Measurements from ENCODE around the gene JAG2.

The JAG2 gene

DNA sequence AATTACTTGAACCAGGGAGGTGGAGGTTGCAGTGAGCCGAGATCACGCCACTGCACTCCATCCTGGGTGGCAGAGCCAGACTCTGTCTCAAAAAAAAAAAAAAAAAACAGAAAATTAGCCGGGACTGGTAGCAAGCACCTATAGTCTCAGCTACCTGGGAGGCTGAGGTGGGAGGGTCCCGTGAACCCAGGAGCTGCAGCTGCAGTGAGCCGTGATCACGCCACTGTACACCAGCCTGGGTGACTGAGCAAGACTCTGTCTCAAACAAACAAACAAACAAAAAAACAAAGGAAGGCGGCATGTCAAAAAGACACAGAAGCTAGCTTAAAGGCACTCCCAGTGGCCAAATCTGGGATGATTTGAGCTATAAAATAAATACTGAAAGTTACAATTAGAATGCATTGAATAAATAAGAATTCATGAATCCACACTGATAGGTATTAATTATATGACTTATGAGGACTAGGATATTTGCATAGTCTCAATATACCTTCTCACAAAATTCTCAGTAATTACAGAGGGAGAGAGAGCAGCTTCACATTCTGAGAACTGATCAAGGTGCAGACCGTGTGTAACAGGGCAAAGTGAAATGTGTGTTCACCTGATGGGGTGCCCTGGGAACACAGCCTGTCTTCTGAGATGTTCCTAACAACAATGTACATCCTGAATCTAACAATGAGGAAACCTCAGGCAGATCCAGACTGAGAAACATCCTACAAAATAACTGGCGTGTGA, 60.6 kb downstream of the JAG2 start:
- DNase-seq: no peak

DNA sequence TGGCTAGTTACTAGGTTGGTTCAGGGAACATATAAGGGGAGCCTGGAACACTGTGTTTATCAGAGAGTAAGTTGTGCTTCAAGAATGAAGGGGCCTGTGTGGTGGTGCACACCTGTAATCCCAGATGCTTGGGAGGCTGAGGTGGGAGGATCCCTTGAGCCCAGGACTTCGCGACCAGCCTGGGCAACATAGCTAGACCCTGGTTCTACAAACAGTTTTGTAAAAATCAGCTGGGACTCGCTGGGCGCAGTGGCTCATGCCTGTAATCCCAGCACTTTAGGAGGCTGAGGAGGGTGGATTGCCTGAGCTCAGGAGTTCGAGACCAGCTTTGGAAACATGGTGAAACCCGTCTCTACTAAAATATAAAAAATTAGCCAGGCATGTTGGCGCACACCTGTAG, 61.2 kb downstream of the JAG2 start:
- no peak for DNase-seq

DNA sequence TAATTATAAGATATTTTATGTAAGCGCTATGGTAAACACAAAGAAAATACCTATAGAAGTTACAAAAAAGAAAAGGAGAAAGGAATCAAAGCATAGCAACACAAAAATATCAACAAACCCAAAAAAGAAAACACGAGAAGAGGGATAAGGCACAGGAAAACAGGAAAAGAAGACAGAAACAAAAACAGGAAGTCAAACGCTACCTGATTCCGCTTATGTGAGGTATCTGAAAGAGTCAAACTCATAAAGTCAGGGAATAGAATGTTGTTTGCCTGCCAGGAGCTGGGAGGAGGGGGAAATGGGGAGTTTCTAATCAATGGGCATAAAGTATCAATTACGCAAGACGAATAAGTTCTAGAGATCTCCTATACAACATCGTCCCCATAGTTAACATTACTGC, 63.4 kb downstream of the JAG2 start:
- no peak for DNase-seq

DNA sequence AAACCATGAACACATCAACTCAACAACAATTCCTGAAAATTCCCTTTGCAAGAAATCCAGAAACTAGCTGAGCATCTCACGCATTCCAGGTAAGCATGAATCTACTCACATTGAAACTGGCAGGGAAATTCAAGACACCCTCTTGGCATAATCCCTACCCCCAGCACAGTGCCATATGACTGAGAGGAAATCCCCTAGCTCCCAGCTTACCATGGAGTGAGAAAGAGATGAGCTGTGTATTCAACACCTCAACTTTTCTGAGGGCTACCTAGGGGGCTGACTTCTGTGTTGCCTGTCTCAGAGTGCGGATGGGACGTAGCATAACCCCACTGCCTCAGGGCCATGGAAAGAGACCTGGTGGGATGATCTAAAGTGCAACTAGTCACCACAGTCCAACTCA, 65.7 kb downstream of the JAG2 start:
- DNase-seq: no peak

GRCh38 chr14:105102361-105102870, 66.2 kb downstream of the JAG2 start:
- no peak for DNase-seq

DNA sequence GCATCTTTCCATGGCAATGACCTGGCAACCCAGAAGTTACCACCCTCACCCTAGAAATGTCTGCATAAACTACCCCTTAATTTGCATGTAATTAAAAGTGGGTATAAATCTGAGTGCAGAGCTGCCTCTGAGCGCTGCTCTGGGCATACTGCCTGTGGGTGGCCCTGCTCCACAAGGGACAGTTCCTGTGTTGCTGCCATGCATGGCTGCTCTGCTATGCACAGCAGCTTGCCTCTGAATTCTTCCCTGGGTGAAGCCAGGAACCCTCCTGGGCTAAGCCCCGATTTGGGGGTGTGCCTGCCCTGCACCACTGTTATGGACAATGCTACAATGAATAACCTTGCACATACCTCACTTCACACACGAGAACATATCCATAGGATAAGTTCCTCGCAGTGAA, 67.7 kb downstream of the JAG2 start:
- no peak for DNase-seq

DNA sequence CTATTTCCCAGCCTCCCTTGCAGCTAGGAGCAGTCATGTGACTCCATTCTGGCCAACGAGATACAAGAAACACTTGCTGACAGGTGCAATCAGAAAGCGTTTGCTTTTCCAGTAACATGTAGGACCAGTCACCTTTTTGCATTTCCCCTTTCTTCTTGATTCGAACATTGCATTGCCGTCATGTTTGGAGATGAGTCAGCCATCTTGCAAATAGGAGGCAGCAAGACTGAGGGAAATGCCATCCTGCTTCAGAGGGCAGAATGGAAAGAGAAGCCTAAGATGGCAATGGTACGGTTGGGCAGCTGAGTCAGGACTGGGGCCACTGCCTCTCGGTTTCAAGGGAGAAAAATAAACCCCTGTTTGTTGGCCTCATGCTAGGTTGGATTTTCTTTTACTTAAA, 68.8 kb downstream of the JAG2 start:
- DNase-seq: no peak

- DNase-seq: no peak
These were observed 70.3 kb downstream of the JAG2 start for GRCh38 chr14:105098316-105098715.

DNA sequence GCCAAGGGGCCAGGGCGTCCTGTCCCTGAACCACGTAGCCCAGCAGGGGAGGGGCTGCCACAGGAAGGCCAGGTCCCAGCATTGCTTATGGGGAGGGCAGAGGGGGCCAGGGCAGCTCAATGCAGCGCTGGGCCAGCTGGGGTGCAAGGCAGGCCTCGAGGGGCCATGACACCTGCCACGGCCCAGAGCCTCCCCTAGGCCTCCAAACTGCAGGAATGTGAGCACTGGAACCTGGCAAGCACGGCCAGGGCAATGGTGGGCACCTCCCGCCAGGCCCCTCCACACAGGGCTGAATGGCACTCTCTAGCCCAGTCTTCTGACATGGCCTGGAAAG, 70.8 kb downstream of the JAG2 start:
- no peak for DNase-seq

DNA sequence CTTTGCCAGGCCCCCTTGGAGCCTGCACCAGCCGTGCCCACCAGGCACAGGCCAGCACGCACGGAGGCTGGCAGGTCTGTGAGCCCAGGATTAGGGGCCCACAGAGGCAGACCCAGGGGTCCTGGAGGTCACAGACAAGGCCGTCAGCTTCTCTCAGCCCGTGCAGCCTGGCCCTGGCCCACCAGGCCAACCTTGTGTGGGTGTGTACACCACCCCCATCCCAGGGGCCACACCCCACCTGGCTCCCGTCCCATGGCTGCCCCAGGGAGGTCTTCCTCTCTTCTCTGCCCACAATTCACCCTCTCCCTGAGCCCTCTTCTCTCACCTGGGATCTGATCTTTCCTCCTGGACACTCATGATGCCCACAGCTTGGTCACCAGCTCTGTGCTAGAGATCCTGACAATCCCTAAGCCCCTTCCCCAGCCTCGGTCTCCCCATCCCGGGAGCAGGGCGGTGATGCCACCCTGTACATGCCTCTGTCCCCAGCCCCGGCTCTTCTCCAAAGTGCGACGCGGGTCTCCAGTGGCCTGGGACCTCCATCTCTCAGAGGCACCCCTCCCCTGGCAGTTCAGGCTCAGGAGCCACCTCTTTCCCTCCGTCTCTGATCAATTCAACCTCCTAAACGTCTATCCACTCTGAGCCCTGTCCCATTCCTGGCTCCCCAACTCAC, 72.2 kb downstream of the JAG2 start:
- DNase-seq: no peak

DNA sequence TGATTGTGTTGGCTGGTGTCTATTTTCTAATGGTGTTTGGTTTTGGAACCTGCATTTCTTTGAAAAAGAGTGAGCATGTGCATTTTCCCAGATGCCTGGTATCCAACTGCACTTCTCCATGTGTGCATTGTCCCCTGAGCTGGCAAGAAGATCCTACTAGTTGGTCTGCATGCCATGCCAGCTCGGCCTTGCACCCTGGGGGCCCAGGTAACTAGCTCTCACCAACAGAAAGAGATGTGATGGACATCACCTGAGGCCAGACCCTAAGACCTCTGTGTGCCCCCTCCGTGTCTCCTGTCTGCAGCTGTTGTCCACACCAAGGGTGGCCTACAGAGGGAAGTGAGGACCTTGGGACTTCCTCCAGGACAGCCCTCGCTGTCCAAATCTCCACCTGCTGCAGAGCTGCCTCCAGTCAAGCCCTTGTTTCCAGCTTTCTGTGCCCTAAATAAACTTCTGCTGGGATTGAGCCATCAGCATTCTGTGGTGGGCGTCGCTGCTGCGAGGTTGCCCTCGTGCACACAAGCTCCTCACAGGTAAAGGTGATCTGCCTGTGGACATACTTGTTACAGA, 73.3 kb downstream of the JAG2 start:
- no peak for DNase-seq

GRCh38 chr14:105094193-105094907, 74.2 kb downstream of the JAG2 start:
- DNase-seq: no peak

GRCh38 chr14:105093431-105094192, 75.0 kb downstream of the JAG2 start:
- DNase-seq: peak in 3 of 5 donors; percentile 44 to 75 (median 55)

DNA sequence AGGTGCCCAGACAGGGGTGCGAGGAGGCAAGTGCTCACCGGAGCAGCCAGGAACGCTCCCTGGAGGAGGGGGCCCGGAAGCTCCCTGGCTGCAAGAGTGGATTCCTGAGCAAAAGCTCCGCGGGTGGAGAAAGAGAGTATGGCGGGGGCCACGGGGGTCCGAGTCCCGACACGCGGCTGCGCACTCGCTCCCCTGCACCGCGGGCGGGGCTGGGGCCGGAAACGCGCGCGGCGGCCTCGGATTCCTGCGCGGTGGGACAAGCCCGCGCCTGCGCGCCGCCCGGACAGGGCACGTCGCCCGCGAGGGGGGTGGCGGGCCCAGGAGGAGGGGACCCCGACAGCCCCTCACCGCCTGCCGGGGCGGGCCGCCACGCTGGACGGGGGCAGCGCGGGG, 75.5 kb downstream of the JAG2 start:
- DNase-seq: peak; percentile 41 to 67 (median 51)

DNA sequence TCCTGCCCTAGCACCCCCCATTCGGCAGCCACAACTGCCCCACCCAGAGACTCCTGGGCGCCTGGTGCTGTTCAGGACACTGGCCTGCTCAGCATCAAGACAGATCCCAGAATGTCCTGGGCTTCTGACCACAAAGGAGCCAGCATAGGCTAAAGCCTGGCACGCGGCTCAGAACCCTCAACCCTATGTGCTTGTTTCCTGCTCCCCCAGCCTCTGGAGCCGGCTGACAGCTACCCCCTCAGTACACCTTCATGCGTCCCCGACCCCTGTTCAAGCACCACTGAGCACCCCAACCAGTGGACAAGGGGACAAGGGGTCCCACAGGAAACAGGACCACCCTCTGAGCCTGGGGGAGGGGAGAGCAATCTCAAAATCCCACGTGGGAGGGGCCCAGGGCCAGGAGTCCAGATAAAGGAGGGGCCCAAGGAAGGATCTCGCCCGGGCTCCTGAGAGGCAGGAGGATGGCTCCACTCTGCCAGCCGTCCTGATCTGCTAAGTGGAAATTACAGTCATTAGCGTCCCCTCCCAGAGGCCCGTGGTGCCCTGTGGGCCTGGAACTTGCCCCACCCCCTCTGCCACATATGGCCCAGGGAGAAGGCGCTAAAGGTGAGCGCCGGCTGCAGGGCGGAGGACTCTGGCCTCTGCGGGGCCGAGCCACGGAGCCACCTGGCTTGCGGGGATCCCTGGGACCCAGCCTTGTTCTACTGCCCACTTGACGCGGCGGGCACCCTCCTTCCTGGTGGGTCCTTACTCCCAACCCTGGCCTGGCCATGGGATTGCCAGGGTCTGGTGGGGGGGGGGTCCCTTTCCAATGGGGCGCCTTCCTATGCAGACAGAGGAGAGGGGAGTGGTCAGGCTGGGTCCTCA, 76.2 kb downstream of the JAG2 start:
- no peak for DNase-seq

DNA sequence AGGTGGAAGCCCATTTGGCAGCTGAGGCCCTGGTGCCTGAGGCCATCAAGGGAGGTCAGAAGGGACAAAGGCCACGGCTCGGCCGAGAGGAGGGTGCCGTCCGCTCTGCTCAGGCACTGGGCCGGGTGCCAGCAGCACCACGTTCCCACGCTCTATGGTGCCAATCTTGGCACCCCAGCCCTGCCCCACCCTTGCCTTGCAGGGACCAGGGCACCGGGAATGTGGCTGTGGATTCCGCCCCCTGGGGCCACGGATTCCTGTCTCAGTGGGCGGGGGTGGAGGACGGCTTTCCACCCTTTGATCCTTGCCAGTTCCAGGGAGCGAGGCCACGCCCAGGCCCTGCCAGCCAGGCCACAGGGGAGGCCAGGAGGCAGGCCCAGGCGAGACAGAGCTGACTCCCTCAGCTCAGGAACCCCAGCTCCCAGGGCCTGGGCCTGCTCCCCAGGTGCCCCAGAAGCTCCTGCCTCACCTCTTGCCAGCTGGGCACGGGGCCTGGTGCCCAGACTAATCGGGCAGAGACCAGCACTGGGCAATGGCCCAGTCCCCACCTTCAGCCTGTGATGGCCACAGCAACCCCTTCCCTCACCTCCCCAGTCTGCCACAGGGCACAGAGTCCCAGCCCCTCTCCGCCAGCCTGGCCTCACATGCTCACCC, 76.9 kb downstream of the JAG2 start:
- no peak for DNase-seq

- DNase-seq: no peak
These were observed 77.5 kb downstream of the JAG2 start for GRCh38 chr14:105091054-105091516.
